ENCODE measurements around the gene CBARP. TPM values are rescaled to one million over a fixed set of nuclear protein-coding genes. Genes with fewer than 3 reads are reported as not detected.
A peak's percentile ranks its signal among the peaks of the same experiment; 100 is the strongest.

The CBARP gene
- total and polyA plus RNA-seq, 2 of the 13 experiments (the other 11 are each of a cell fraction or from before 2014, with no cell fraction given), result 1.2 to 1.4 TPM

- TF ChIP-seq ZNF407 (CRISPR knock-in tag; IDR thresholded peaks at IDR 0.05; ENCODE audit: not compliant biosample characterization) (no peak), ELF3 (CRISPR knock-in tag; IDR thresholded peaks at IDR 0.05) (0 out of 2 replicates have a peak, but pooled peaks have one; percentile 40), ZNF775 (CRISPR knock-in tag; IDR thresholded peaks at IDR 0.05; ENCODE audit: borderline replicate concordance) (no peak), PAF1 (CRISPR knock-in tag; IDR thresholded peaks at IDR 0.05) (no peak), ELF4 (CRISPR knock-in tag; IDR thresholded peaks at IDR 0.05; ENCODE audit: borderline replicate concordance) (no peak), NFIB (CRISPR knock-in tag; IDR thresholded peaks at IDR 0.05; ENCODE audit: borderline replicate concordance) (no peak), PCBP1 (IDR thresholded peaks at IDR 0.05; ENCODE audit: borderline replicate concordance, low read depth, low read length) (peak; percentile 20; the same call in 1 of the 2 replicates), WIZ (CRISPR knock-in tag; IDR thresholded peaks at IDR 0.05) (no peak), NFKBIZ (CRISPR knock-in tag; IDR thresholded peaks at IDR 0.05) (no peak), ZNF263 (CRISPR knock-in tag; IDR thresholded peaks at IDR 0.05) (no peak), ZNF678 (CRISPR knock-in tag; IDR thresholded peaks at IDR 0.05) (no peak), ZNF44 (CRISPR knock-in tag; IDR thresholded peaks at IDR 0.05) (no peak), HNF4G (IDR thresholded peaks at IDR 0.05; ENCODE audit: borderline replicate concordance, low read depth, low read length) (no peak), HNF4G (CRISPR knock-in tag; IDR thresholded peaks at IDR 0.05; ENCODE audit: borderline replicate concordance, low read depth) (peak; percentile 52; the same call in 1 of the 2 replicates), SP5 (CRISPR knock-in tag; IDR thresholded peaks at IDR 0.05; ENCODE audit: borderline replicate concordance, low read depth) (no peak)
- TF ChIP-seq, protein P1, sequence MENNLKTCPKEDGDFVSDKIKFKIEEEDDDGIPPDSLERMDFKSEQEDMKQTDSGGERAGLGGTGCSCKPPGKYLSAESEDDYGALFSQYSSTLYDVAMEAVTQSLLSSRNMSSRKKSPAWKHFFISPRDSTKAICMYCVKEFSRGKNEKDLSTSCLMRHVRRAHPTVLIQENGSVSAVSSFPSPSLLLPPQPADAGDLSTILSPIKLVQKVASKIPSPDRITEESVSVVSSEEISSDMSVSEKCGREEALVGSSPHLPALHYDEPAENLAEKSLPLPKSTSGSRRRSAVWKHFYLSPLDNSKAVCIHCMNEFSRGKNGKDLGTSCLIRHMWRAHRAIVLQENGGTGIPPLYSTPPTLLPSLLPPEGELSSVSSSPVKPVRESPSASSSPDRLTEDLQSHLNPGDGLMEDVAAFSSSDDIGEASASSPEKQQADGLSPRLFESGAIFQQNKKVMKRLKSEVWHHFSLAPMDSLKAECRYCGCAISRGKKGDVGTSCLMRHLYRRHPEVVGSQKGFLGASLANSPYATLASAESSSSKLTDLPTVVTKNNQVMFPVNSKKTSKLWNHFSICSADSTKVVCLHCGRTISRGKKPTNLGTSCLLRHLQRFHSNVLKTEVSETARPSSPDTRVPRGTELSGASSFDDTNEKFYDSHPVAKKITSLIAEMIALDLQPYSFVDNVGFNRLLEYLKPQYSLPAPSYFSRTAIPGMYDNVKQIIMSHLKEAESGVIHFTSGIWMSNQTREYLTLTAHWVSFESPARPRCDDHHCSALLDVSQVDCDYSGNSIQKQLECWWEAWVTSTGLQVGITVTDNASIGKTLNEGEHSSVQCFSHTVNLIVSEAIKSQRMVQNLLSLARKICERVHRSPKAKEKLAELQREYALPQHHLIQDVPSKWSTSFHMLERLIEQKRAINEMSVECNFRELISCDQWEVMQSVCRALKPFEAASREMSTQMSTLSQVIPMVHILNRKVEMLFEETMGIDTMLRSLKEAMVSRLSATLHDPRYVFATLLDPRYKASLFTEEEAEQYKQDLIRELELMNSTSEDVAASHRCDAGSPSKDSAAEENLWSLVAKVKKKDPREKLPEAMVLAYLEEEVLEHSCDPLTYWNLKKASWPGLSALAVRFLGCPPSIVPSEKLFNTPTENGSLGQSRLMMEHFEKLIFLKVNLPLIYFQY (CRISPR knock-in tag; IDR thresholded peaks at IDR 0.05; ENCODE audit: borderline replicate concordance), result peak; percentile 74; the same call in 1 of the 2 replicates
- TF ChIP-seq, protein P2, sequence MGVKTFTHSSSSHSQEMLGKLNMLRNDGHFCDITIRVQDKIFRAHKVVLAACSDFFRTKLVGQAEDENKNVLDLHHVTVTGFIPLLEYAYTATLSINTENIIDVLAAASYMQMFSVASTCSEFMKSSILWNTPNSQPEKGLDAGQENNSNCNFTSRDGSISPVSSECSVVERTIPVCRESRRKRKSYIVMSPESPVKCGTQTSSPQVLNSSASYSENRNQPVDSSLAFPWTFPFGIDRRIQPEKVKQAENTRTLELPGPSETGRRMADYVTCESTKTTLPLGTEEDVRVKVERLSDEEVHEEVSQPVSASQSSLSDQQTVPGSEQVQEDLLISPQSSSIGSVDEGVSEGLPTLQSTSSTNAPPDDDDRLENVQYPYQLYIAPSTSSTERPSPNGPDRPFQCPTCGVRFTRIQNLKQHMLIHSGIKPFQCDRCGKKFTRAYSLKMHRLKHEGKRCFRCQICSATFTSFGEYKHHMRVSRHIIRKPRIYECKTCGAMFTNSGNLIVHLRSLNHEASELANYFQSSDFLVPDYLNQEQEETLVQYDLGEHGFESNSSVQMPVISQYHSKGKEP (CRISPR knock-in tag; IDR thresholded peaks at IDR 0.05), result no peak
Measured at GRCh38 chr19:1266916-1267476, 29.2 kb upstream of the CBARP start (continued).
